ENCODE measurements around the gene ZSCAN21. TPM values are rescaled to one million over a fixed set of nuclear protein-coding genes. Genes with fewer than 3 reads are reported as not detected.

Gene ZSCAN21
- total and polyA plus RNA-seq, 2 of the 4 experiments (the other 2 are of a cell fraction), result 11.5 to 13.3 TPM

DNA sequence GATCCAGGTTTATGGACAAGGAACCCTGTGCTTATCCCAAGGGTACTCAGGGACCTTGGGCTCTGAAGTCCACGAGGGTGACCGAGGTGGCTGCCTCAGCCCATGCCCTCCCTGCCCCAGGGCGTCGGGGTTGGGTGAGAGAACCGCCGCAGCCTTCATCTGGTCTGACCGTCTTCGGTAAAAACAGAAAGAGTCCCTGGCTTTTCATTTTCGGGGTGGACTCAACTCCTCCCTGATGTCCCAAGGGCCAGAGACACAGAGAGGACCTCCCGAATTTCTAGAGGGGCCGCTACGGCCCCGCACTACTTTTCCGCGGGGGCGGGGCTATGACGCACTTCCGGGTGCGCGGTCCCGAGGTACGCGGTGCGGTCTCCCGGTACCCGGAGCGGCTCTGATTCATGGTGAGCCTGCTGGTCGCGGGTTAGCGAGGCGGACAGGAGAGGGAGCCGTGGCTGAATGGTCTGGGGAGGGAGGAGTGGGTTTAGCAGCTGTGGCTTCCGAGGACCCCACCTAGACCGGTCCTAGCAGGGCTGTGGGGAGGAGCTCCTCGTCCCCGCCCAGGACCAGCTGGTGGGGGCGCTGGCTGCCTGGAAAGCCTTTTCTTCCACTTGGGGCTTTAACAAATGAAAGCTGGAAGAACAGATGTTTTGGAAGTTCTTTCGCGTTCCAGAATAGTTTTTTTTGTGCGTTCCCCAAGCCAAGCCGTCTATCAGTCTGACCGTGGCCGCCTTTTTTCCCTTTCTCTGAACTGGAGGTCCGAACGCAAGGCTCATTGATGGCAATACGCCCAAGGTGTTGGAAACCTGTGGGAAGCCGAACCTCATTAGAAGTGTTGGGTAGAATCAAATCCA, at the start of gene ZSCAN21 (continued):
- TF ChIP-seq, protein P1, sequence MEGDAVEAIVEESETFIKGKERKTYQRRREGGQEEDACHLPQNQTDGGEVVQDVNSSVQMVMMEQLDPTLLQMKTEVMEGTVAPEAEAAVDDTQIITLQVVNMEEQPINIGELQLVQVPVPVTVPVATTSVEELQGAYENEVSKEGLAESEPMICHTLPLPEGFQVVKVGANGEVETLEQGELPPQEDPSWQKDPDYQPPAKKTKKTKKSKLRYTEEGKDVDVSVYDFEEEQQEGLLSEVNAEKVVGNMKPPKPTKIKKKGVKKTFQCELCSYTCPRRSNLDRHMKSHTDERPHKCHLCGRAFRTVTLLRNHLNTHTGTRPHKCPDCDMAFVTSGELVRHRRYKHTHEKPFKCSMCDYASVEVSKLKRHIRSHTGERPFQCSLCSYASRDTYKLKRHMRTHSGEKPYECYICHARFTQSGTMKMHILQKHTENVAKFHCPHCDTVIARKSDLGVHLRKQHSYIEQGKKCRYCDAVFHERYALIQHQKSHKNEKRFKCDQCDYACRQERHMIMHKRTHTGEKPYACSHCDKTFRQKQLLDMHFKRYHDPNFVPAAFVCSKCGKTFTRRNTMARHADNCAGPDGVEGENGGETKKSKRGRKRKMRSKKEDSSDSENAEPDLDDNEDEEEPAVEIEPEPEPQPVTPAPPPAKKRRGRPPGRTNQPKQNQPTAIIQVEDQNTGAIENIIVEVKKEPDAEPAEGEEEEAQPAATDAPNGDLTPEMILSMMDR (conservative IDR thresholded peaks at IDR 0.05; ENCODE audit: low read depth, low read length), result peak; percentile 21; the same call in 1 of the 2 replicates
- peak; percentile 94 for TF ChIP-seq POLR2A (IDR thresholded peaks at IDR 0.05; ENCODE audit: low read depth, low read length)
- TF ChIP-seq CHD1 (IDR thresholded peaks at IDR 0.05; ENCODE audit: low read depth, low read length), result no peak
- TF ChIP-seq MAZ (IDR thresholded peaks at IDR 0.05; ENCODE audit: borderline replicate concordance, low read depth, low read length), result peak; percentile 77; the same call in 1 of the 2 replicates
- TF ChIP-seq MXI1 (IDR thresholded peaks at IDR 0.05; ENCODE audit: borderline replicate concordance, low read depth, low read length), result peak; percentile 59
- no peak for TF ChIP-seq RFX5 (IDR thresholded peaks at IDR 0.05; ENCODE audit: low read depth, low read length)

Measured in IMR-90 (cell line).